Adrenal gland (tissue), 12 donors: ENCODE measurements around the gene TMEM132C. TPM values are rescaled to one million over a fixed set of nuclear protein-coding genes. Genes with fewer than 3 reads are reported as not detected.

ENCODE experiments used
- DNase-seq, 7 donors: peaks; one replicate each; pipeline ENCODE4 v3.0.0-alpha.2; 2019 to 2020
- H3K27ac ChIP-seq, 5 donors: fragments of 200-600 bp; sonication (generic) in 4 of 5; 1 replicate in 3 of 5; 2 replicates in 2 of 5; pipeline versions ENCODE4 v1.5.1 to v1.8.0; 2016 to 2020; ENCODE audit warnings: mild to moderate bottlenecking in 1 of 5
- H3K27me3 ChIP-seq: fragments of 200-600 bp; 2 replicates; pipeline ENCODE4 v1.8.0; 2021
- H3K36me3 ChIP-seq, 2 donors: fragments of 200-600 bp; replicated peaks in 1 of 2; 1 replicate in 1 of 2; 2 replicates in 1 of 2; pipeline versions ENCODE4 v1.5.1 to v1.8.0; 2018 to 2022
- H3K4me1 ChIP-seq, 2 donors: fragments of 200-600 bp; replicated peaks in 1 of 2; 1 replicate in 1 of 2; 2 replicates in 1 of 2; pipeline versions ENCODE4 v1.5.1 to v1.8.0; 2018 to 2021
- H3K4me3 ChIP-seq, 4 donors: fragments of 200-600 bp; sonication (generic) in 3 of 4; one replicate each; pipeline ENCODE4 v1.5.1; 2016 to 2018
- H3K9me3 ChIP-seq, 3 donors: fragments of 200-600 bp; sonication (generic) in 1 of 3; replicated peaks in 1 of 3; 1 replicate in 2 of 3; 2 replicates in 1 of 3; pipeline versions ENCODE4 v1.5.1 to v1.8.0; 2016 to 2021
- POLR2A ChIP-seq, 2 donors: fragments of 450-650 bp; IDR thresholded peaks; one replicate each; pipeline ENCODE4 v1.6.1; 2017; ENCODE audit warnings: antibody characterized with exemption in 2 of 2, mild to moderate bottlenecking in 2 of 2, moderate library complexity in 1 of 2
- WGBS, 4 donors: extraction: QIAGEN DNeasy Blood & Tissue Kit in 2 of 4; methylation state at CpG; one replicate each; pipeline versions ENCODE4 v1.1.5 to v1.1.7; 2013 to 2017; 5-methylcytosine and 5-hydroxymethylcytosine counted together
- intact Hi-C, 2 donors: fragments of 100-400 bp; cut with DNase I; formaldehyde crosslinking; loops; one replicate each; pipeline versions ENCODE4 v1.14.1 to v1.15.0; 2022 to 2023
- microRNA-seq, 3 donors: library from miRNA; unstranded; fragments of <30 nt; microRNA quantifications; one replicate each; pipeline ENCODE4, GENCODE V29; 2017 to 2020
- polyA plus RNA-seq, 3 donors: library from polyadenylated mRNA; stranded (reverse); fragments of 200-250 nt in 2 of 3; fragments of 350-450 nt in 1 of 3; fragmentation: Illumina TruSeq in 1 of 3; extraction: RNeasy Lipid Tissue Mini Kit (QIAGEN cat#74804) in 1 of 3; gene quantifications; one replicate each; pipeline ENCODE4 v1.2.3, GENCODE V29; 2013 to 2014
- small RNA-seq, 2 donors: library from RNA; depleted of rRNA; stranded (forward); fragments of <200 nt; gene quantifications; one replicate each; pipeline ENCODE3, GENCODE V24; 2016
- total RNA-seq, 9 donors: library from RNA; depleted of rRNA in 4 of 9; stranded (reverse); fragments of >200 nt in 4 of 9; fragments of 120-200 nt in 1 of 9; fragmentation: NEBNext Ultra II Directional in 1 of 9; extraction: Animal tissue kit (Norgen Biotek cat#: 25700) in 1 of 9; gene quantifications; one replicate each; pipeline versions ENCODE4 v1.1.0 to v1.2.4, GENCODE V29; 2013 to 2023
- TF ChIP-seq, protein P1 (sequence below), 6 experiments: fragments of 450-650 bp in 4 of 6; fragments of 200-600 bp in 2 of 6; sonication (generic) in 1 of 6; IDR thresholded peaks; 1 replicate in 5 of 6; 2 replicates in 1 of 6; pipeline versions ENCODE4 v1.5.1 to v1.8.0; 2016 to 2021; ENCODE audit warnings: antibody characterized with exemption in 6 of 6, mild to moderate bottlenecking in 2 of 6, moderate library complexity in 1 of 6
- donor health status: healthy with polysubstance abuse.
- donor health status: Bipolar disorder and iron deficiency.
- donor health status: DM: yes; HTN: yes; CAD: no.
- donor health status: DM: no; HTN: no; CAD: no.
- donor health status: DM: no; HTN: no; CAD: no.
- donor health status: DM: yes; HTN: yes; CAD: no.

The TMEM132C gene
- total and polyA plus RNA-seq, 12 donors = 1.2 to 4.2 (median 2.5) TPM

DNA sequence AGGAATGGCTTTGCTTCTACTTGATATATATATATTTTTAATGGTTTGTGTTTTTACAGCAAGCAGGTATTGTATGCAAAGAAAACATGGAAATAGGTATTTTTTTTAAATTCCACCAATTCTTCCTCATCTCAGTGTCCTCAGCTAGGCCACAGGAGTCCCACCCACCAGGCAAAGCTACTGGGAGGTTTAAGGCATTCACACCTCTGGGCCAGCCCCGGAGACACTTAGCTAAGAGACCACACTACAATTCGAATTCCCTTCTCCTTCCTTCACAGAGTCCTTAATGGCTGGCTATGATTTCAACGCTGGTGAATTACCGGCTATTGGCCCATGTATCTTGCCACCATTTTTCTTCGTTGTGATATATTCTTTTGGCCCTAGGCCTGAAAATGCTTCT is 485.4 kb downstream of the TMEM132C start:
- Histone ChIP-seq H3K27ac (no peak overlapping the region), H3K9me3 (no peaks in the 10 kb centered on the region), H3K27me3 (no peaks in the 10 kb centered on the region), H3K4me3 (no peak overlapping the region), H3K4me1 (no peaks in the 10 kb centered on the region), H3K36me3 (no peaks in the 10 kb centered on the region)
- 68 to 76% (median 70%) methylated on average over 5 of the region's 5 CpGs for WGBS, 4 donors
- no peak for DNase-seq
- TF ChIP-seq, protein P1, sequence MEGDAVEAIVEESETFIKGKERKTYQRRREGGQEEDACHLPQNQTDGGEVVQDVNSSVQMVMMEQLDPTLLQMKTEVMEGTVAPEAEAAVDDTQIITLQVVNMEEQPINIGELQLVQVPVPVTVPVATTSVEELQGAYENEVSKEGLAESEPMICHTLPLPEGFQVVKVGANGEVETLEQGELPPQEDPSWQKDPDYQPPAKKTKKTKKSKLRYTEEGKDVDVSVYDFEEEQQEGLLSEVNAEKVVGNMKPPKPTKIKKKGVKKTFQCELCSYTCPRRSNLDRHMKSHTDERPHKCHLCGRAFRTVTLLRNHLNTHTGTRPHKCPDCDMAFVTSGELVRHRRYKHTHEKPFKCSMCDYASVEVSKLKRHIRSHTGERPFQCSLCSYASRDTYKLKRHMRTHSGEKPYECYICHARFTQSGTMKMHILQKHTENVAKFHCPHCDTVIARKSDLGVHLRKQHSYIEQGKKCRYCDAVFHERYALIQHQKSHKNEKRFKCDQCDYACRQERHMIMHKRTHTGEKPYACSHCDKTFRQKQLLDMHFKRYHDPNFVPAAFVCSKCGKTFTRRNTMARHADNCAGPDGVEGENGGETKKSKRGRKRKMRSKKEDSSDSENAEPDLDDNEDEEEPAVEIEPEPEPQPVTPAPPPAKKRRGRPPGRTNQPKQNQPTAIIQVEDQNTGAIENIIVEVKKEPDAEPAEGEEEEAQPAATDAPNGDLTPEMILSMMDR (IDR thresholded peaks at IDR 0.05) = no peak
- TF ChIP-seq POLR2A (IDR thresholded peaks at IDR 0.05) = no peak
- intact Hi-C loops = no loop called here

DNA sequence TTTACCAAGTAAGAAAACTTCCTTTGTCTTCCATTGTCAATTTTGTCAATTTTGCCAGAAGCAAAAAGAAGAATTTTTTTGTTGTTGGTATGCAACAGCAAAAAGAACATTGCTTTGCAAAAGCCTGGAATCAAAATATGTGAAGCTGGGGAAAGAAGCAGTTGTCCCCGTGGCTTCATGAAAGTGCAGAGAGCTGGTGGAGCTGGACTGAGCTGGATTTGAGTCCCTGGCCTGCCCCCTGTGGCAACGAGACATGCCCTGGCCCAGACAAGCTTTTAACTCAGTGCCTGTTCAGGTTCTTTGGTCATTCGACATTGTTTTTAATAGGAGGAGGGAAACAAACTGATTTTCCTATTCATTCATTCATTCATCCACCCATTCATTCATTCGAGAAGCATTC is 486.5 kb downstream of the TMEM132C start:
- no peak for DNase-seq
- no peak overlapping the region for H3K27ac ChIP-seq
- H3K4me1 ChIP-seq = no peaks in the 10 kb centered on the region
- TF ChIP-seq, protein P1 (IDR thresholded peaks at IDR 0.05) = no peak
- no peak for TF ChIP-seq POLR2A (IDR thresholded peaks at IDR 0.05)
- H3K27me3 ChIP-seq = no peaks in the 10 kb centered on the region
- no peak overlapping the region for H3K4me3 ChIP-seq
- WGBS, 4 donors = 38 to 54% (median 48%) methylated on average over 4 of the region's 4 CpGs
- H3K36me3 ChIP-seq = no peaks in the 10 kb centered on the region
- no peaks in the 10 kb centered on the region for H3K9me3 ChIP-seq
- intact Hi-C loops = no loop called here

DNA sequence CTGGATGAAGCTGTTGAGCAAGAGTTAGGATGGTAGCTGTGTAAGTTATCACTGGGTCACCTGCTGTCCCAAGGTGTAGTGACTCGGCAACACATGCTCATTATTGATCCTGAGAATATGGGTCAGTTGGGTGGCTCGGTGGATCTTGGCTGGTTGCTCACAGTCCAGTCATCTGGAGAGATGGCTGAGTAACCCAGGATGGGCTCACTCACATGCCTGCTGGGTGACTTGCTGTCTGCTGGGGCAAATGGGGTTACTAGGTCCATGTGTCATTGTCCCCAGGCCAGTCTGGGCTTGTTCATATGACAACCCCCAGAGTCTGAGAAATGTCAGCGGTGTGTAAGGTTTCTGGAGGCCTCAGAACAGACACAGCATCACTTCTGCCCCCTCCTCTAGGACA is 487.3 kb downstream of the TMEM132C start:
- TF ChIP-seq, protein P1 (IDR thresholded peaks at IDR 0.05) = no peak
- TF ChIP-seq POLR2A (IDR thresholded peaks at IDR 0.05) = no peak
- no peaks in the 10 kb centered on the region for H3K9me3 ChIP-seq
- intact Hi-C loops = no loop called here

DNA sequence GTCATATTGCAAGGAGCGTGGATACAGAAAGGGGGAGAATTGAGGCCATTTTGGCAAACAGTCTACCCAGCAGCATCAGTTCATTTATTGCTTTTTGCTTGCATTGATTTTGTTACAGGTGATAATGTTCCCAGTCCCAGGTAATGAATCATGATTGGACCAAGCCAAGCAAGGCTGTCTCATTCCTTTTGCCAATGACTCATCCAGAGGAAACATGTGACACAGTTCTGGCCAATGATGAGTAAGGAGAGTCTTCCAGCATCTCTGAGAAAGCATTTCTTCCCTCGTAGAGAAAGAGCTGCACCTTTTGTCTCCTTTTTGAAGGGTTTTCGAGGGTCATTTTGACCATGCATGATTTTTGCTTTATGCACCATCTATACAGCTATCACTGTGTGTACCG is 488.6 kb downstream of the TMEM132C start:
- DNase-seq = no peak
- intact Hi-C loops = no loop called here

More for the DNA sequence above, 487.3 kb downstream of the TMEM132C start:
- H3K27me3 ChIP-seq = no peaks in the 10 kb centered on the region
- 77 to 92% (median 88%) methylated on average over 1 to 3 of the region's 3 CpGs for WGBS, 4 donors
- H3K36me3 ChIP-seq = no peaks in the 10 kb centered on the region
- H3K27ac ChIP-seq = no peak overlapping the region
- DNase-seq = no peak
- H3K4me3 ChIP-seq = no peak overlapping the region
- H3K4me1 ChIP-seq = no peaks in the 10 kb centered on the region

More for the DNA sequence above, 488.6 kb downstream of the TMEM132C start:
- no peaks in the 10 kb centered on the region for H3K4me1 ChIP-seq
- WGBS, 4 donors = 69 to 78% (median 75%) methylated on average over 4 of the region's 4 CpGs
- no peaks in the 10 kb centered on the region for H3K36me3 ChIP-seq
- TF ChIP-seq, protein P1 (IDR thresholded peaks at IDR 0.05) = no peak
- H3K9me3 ChIP-seq = no peaks in the 10 kb centered on the region
- no peaks in the 10 kb centered on the region for H3K27me3 ChIP-seq
- no peak overlapping the region for H3K27ac ChIP-seq
- no peak overlapping the region for H3K4me3 ChIP-seq

Small RNA genes lying within 50 kb of the gene (microRNA-seq; reads per million reads assigned to microRNA genes)
- 0 to 2.7 (median 0.89) reads per million in 3 donors for gene MIR3612
- 0 reads per million in 3 donors for gene MIR4419B

Small RNA genes lying within 50 kb of the gene (small RNA-seq; reads per million reads assigned to genes)
- gene MIR3612 (0 reads per million in 2 donors), gene MIR4419B (0 reads per million in 2 donors)
